Mesendoderm (in vitro differentiated cells): ENCODE measurements around the gene FARP1.

Experiments used
- DNase-seq: peaks from one replicate; pipeline ENCODE4 v3.0.0; 2013
- H2AK5ac ChIP-seq: 2 replicates; pipeline ENCODE4 v1.6.1; 2013; ENCODE audit warnings: low read length, inconsistent platforms
- H2BK120ac ChIP-seq: 2 replicates; pipeline ENCODE4 v1.6.1; 2013; ENCODE audit warnings: low read depth, mild to moderate bottlenecking, low read length, moderate library complexity, mixed read lengths
- H2BK15ac ChIP-seq: replicated peaks from 2 replicates; pipeline ENCODE4 v1.6.1; 2013; ENCODE audit warnings: low read depth, mild to moderate bottlenecking, moderate library complexity
- H2BK5ac ChIP-seq: 2 replicates; pipeline ENCODE4 v1.6.1; 2013; ENCODE audit warnings: low read length, inconsistent platforms
- H3K18ac ChIP-seq: 2 replicates; pipeline ENCODE4 v1.6.1; 2013; ENCODE audit warnings: mild to moderate bottlenecking, low read length, mixed read lengths
- H3K23ac ChIP-seq: one replicate; pipeline ENCODE4 v1.6.1; 2013; ENCODE audit warnings: low read length
- H3K27ac ChIP-seq: 2 replicates; pipeline ENCODE4 v1.5.1; 2013; ENCODE audit warnings: low read depth, mild to moderate bottlenecking, inconsistent platforms, low read length, moderate library complexity
- H3K27me3 ChIP-seq: 2 replicates; pipeline ENCODE4 v1.6.1; 2013; ENCODE audit warnings: low read length, control low read depth, mild to moderate bottlenecking, inconsistent platforms; ENCODE audit not compliant: insufficient read depth, poor library complexity
- H3K36me3 ChIP-seq: 2 replicates; pipeline ENCODE4 v1.6.1; 2013; ENCODE audit warnings: low read length, inconsistent platforms; ENCODE audit not compliant: control insufficient read depth, insufficient read depth
- H3K4ac ChIP-seq: one replicate; pipeline ENCODE4 v1.6.1; 2013; ENCODE audit warnings: low read depth, mild to moderate bottlenecking, low read length, moderate library complexity
- H3K4me1 ChIP-seq: 2 replicates; pipeline ENCODE4 v1.6.1; 2013; ENCODE audit warnings: low read depth, low read length, inconsistent platforms; ENCODE audit not compliant: control insufficient read depth
- H3K4me2 ChIP-seq: 2 replicates; pipeline ENCODE4 v1.6.1; 2013; ENCODE audit warnings: low read length
- H3K4me3 ChIP-seq: 2 replicates; pipeline ENCODE4 v1.5.1; 2013; ENCODE audit warnings: mild to moderate bottlenecking, low read length
- H3K56ac ChIP-seq: one replicate; pipeline ENCODE4 v1.6.1; 2013; ENCODE audit warnings: low read length
- H3K79me1 ChIP-seq: 2 replicates; pipeline ENCODE4 v1.6.1; 2013; ENCODE audit warnings: low read length, inconsistent platforms
- H3K79me2 ChIP-seq: 2 replicates; pipeline ENCODE4 v1.6.1; 2013; ENCODE audit warnings: mild to moderate bottlenecking, low read length; ENCODE audit not compliant: control insufficient read depth, insufficient read depth
- H3K9ac ChIP-seq: 2 replicates; pipeline ENCODE4 v1.6.1; 2013; ENCODE audit warnings: low read length, inconsistent platforms
- H4K5ac ChIP-seq: one replicate; pipeline ENCODE4 v1.6.1; 2013; ENCODE audit warnings: low read length
- H4K8ac ChIP-seq: one replicate; pipeline ENCODE4 v1.6.1; 2013; ENCODE audit warnings: low read depth, mild to moderate bottlenecking, control low read depth, low read length, moderate library complexity
- WGBS: extraction: QIAGEN DNeasy Blood & Tissue Kit; methylation state at CpG from one replicate; pipeline ENCODE4 v1.1.7; 2013; ENCODE audit warnings: low lambda C conversion rate, missing lambda C conversion rate; ENCODE audit not compliant: insufficient coverage; ENCODE audit errors: extremely low coverage; 5-methylcytosine and 5-hydroxymethylcytosine counted together

The FARP1 gene

DNA sequence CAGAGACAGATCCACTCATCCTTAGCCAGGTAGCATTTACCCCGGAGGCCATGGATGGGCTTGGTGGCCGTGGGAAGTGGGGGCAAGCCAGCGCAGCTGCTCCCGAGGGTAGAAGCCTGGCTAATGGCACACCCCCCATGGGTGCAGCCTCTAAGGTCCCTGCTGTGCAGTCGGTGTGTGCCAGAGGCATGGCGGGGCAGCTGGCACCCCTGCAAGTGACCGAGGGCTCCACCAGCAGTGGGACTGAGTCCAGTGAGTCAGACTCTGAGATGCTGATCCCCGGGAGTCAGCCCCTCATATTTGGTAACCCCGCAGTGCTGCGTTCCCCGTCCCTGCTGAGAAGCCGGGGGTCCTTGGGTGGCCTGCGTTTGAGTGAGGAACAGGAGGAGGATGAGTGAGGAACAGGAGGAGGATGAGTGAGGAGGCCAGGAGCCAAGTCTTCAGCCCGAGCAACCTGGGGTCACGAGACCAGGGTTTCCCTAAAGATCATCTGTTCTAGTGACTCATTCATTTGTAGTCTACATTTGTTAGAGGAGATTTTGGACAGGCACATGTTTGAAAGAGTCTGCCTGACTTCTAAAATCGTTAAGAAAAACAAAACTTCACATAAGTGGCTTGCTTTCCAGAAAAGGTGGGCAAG is 253.3 kb downstream of the FARP1 start:
- Histone ChIP-seq H3K79me2 (no peaks in the 10 kb centered on the region), H3K4me1 (no peaks in the 10 kb centered on the region), H3K4me2 (no peak overlapping the region), H4K5ac (no peak overlapping the region), H3K18ac (no peak overlapping the region), H3K27ac (no peak overlapping the region), H2BK120ac (no peak overlapping the region), H2BK15ac (no peak overlapping the region), H3K23ac (no peak overlapping the region), H3K79me1 (no peaks in the 10 kb centered on the region), H2BK5ac (no peak overlapping the region), H3K4me3 (no peak overlapping the region), H2AK5ac (no peak overlapping the region), H3K36me3 (peaks cover 1% of the 10 kb centered on the region), H3K27me3 (no peaks in the 10 kb centered on the region), H3K9ac (no peak overlapping the region), H4K8ac (no peak overlapping the region), H3K56ac (no peak overlapping the region), H3K4ac (no peak overlapping the region)
- no peak for DNase-seq
- no CpG with 5 or more reads among the region's 16 CpGs for WGBS

DNA sequence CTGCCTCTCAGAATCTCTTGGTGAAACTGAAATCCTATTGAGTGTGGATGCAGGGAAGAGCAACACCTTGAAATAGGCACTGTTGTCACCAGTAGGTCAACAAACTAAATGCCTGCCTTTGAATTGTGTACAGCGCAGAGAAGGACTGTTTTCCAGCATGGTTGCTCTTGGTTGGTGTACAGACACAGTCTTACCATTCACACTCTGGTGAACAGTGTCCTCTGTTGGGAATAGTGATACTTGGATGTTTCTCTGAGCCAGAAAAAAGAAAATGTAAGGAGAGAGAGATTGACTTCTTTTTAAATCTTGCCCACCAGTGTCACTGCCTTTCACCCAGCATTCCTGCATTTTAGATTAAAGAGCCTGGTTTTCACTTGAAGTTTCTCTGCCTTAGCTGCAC is 254.3 kb downstream of the FARP1 start:
- no peak overlapping the region for H3K9ac ChIP-seq
- H3K27ac ChIP-seq = no peak overlapping the region
- no peak overlapping the region for H2BK5ac ChIP-seq
- no peak overlapping the region for H3K4me3 ChIP-seq
- H3K79me2 ChIP-seq = no peaks in the 10 kb centered on the region
- H3K4me2 ChIP-seq = no peak overlapping the region
- no CpG with 5 or more reads among the region's 1 CpG for WGBS
- peaks cover 1% of the 10 kb centered on the region for H3K36me3 ChIP-seq
- no peaks in the 10 kb centered on the region for H3K27me3 ChIP-seq
- H2AK5ac ChIP-seq = no peak overlapping the region
- no peak for DNase-seq
- no peak overlapping the region for H4K8ac ChIP-seq
- no peak overlapping the region for H3K23ac ChIP-seq
- no peak overlapping the region for H3K18ac ChIP-seq
- no peak overlapping the region for H2BK15ac ChIP-seq
- no peaks in the 10 kb centered on the region for H3K79me1 ChIP-seq
- no peaks in the 10 kb centered on the region for H3K4me1 ChIP-seq
- no peak overlapping the region for H2BK120ac ChIP-seq
- H4K5ac ChIP-seq = no peak overlapping the region
- no peak overlapping the region for H3K4ac ChIP-seq
- no peak overlapping the region for H3K56ac ChIP-seq

DNA sequence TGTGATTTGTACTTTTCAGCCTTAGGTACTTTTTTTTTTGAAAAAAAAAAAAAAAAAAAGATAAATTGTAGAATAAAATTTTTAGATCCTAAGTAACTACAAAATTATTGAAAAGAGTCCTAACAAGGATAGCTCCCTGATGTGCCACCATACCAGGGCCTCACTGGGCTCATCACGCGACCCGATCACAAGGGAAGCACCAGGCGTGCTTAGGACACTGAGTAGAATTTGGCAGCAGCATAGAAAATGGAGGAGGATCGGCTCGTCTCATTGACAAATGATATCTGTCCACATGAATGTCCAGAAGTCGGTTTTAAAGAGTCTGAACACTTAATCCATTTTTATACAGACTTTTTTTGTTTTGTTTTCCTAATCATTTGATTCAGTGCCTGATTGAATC is 255.0 kb downstream of the FARP1 start:
- peaks cover 1% of the 10 kb centered on the region for H3K36me3 ChIP-seq

DNA sequence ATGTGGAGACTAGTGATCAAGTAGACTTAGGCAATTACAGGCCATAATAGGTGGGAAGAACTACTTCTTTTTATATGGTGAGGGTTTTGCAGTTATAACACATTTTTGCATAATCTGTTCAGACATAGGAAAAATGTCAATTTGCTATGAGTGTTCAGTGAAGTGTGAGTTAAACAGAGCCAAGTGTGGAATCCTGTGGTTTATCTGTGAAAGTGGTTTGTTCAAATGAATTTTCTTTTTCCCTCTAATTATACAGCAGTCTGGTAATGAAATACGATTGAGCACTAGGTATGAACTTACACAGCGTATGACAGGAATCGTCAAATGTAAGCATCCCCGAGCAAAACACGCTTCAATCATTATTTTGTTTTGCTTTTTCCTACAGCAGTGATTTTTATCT is 255.7 kb downstream of the FARP1 start:
- Histone ChIP-seq H3K79me1 (no peaks in the 10 kb centered on the region), H3K79me2 (no peaks in the 10 kb centered on the region), H4K8ac (no peak overlapping the region), H4K5ac (no peak overlapping the region), H3K4me1 (no peaks in the 10 kb centered on the region), H2AK5ac (no peak overlapping the region), H3K4ac (no peak overlapping the region), H3K23ac (no peak overlapping the region), H3K27me3 (no peaks in the 10 kb centered on the region), H3K4me2 (no peak overlapping the region), H3K4me3 (no peak overlapping the region), H3K56ac (no peak overlapping the region), H3K36me3 (peaks cover 3% of the 10 kb centered on the region), H2BK15ac (no peak overlapping the region), H3K27ac (no peak overlapping the region), H2BK5ac (no peak overlapping the region), H2BK120ac (no peak overlapping the region), H3K9ac (no peak overlapping the region), H3K18ac (no peak overlapping the region)
- DNase-seq = no peak
- WGBS = no CpG with 5 or more reads among the region's 5 CpGs

More for the DNA sequence above, 255.0 kb downstream of the FARP1 start:
- Histone ChIP-seq H3K79me1 (no peaks in the 10 kb centered on the region), H2BK5ac (no peak overlapping the region), H4K8ac (no peak overlapping the region), H3K4me3 (no peak overlapping the region), H2AK5ac (no peak overlapping the region), H3K79me2 (no peaks in the 10 kb centered on the region), H2BK120ac (no peak overlapping the region), H3K23ac (no peak overlapping the region), H3K9ac (no peak overlapping the region), H3K4ac (no peak overlapping the region), H3K18ac (no peak overlapping the region), H4K5ac (no peak overlapping the region), H3K27me3 (no peaks in the 10 kb centered on the region), H3K27ac (no peak overlapping the region), H3K56ac (no peak overlapping the region), H3K4me1 (no peaks in the 10 kb centered on the region), H3K4me2 (no peak overlapping the region), H2BK15ac (no peak overlapping the region)
- no CpG with 5 or more reads among the region's 7 CpGs for WGBS
- no peak for DNase-seq

DNA sequence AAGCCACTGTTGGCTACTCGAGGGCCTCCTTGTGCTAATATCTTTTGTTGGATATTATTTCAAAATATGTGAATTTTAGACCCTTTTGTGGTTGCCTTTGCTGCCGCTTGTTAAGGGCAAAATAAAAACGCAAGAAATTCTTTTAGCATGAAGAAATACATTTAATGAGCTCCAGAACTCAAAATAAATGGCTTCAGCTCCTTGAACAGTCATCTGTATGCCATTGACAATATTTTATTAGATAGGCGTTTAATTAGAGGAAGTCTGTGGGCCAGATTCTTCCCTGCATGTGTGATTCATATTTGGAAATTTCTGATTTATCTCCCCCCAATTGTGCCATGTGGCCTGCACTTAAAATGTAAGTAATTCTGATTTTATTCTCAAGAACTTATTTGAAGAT is 256.9 kb downstream of the FARP1 start:
- H3K4me2 ChIP-seq = no peak overlapping the region
- H2AK5ac ChIP-seq = no peak overlapping the region
- no peak overlapping the region for H2BK120ac ChIP-seq
- H3K27ac ChIP-seq = no peak overlapping the region
- no peak overlapping the region for H3K9ac ChIP-seq
- H4K5ac ChIP-seq = no peak overlapping the region
- H3K36me3 ChIP-seq = peaks cover 3% of the 10 kb centered on the region
- H3K27me3 ChIP-seq = no peaks in the 10 kb centered on the region
- no peak overlapping the region for H2BK15ac ChIP-seq
- no peaks in the 10 kb centered on the region for H3K4me1 ChIP-seq
- no peak overlapping the region for H3K23ac ChIP-seq
- no peak overlapping the region for H3K4me3 ChIP-seq
- H3K79me2 ChIP-seq = no peaks in the 10 kb centered on the region
- no peak overlapping the region for H3K56ac ChIP-seq
- H3K4ac ChIP-seq = no peak overlapping the region
- no peak overlapping the region for H2BK5ac ChIP-seq
- H3K18ac ChIP-seq = no peak overlapping the region
- H3K79me1 ChIP-seq = no peaks in the 10 kb centered on the region
- no peak for DNase-seq
- no peak overlapping the region for H4K8ac ChIP-seq
- WGBS = no CpG with 5 or more reads among the region's 4 CpGs

DNA sequence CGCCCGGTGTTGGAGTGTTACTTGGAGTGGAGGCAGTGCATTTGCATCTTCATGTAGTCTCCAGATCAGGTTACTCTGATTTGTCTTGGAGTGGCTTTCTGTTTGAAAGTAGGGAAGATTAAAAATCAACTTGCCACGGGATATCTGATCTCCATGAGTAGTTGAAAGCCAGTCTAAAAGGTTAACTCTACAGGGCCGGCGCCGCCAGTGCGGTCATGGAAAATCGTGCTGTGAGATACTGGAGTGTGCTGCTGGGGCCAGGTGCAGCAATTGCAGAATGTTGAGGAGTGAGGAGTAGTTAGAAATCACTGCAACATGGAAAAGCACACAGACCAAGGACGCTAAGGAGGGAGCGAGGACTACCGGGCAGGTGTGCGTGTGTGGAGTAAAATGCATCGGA is 259.0 kb downstream of the FARP1 start:
- Histone ChIP-seq H3K27ac (no peak overlapping the region), H3K4me3 (no peak overlapping the region), H3K56ac (no peak overlapping the region), H2BK5ac (no peak overlapping the region), H3K4me2 (no peak overlapping the region), H3K9ac (no peak overlapping the region), H4K8ac (no peak overlapping the region), H2AK5ac (no peak overlapping the region), H4K5ac (no peak overlapping the region), H3K4ac (no peak overlapping the region), H3K79me2 (no peaks in the 10 kb centered on the region), H3K23ac (no peak overlapping the region), H2BK15ac (no peak overlapping the region), H3K4me1 (no peaks in the 10 kb centered on the region), H3K27me3 (no peaks in the 10 kb centered on the region), H3K18ac (no peak overlapping the region), H3K79me1 (no peaks in the 10 kb centered on the region), H2BK120ac (no peak overlapping the region), H3K36me3 (peaks cover 3% of the 10 kb centered on the region)
- no CpG with 5 or more reads among the region's 13 CpGs for WGBS
- DNase-seq = no peak
